Muscle layer of duodenum (tissue), 2 donors: ENCODE results near the gene NUTM2F.
"Not testable (repeated sequence)": the region's sequence is repeated elsewhere in the genome, so short reads cannot be mapped to it uniquely, and the experiment has no call there.

ENCODE experiments used
- H3K27ac ChIP-seq: one replicate; pipeline ENCODE4 v1.7.0; 2013; ENCODE audit warnings: mild to moderate bottlenecking, low read length
- H3K27me3 ChIP-seq: one replicate; pipeline ENCODE4 v1.7.0; 2013; ENCODE audit warnings: low read depth, mild to moderate bottlenecking, control low read depth, low read length
- H3K36me3 ChIP-seq, 2 donors: one replicate each; pipeline ENCODE4 v1.7.0; 2013; ENCODE audit warnings: low read length in 2 of 2, control low read depth in 1 of 2, mild to moderate bottlenecking in 1 of 2; ENCODE audit not compliant: insufficient read depth in 2 of 2, control insufficient read depth in 1 of 2
- H3K4me1 ChIP-seq, 2 donors: one replicate each; pipeline ENCODE4 v1.7.0; 2013; ENCODE audit warnings: low read length in 2 of 2, mild to moderate bottlenecking in 2 of 2, control low read depth in 1 of 2, moderate library complexity in 1 of 2; ENCODE audit not compliant: insufficient read depth in 2 of 2, control insufficient read depth in 1 of 2
- H3K4me3 ChIP-seq, 2 donors: one replicate each; pipeline ENCODE4 v1.7.0; 2013; ENCODE audit warnings: low read length in 2 of 2, low read depth in 1 of 2, mild to moderate bottlenecking in 1 of 2
- H3K9me3 ChIP-seq, 2 donors: one replicate each; pipeline ENCODE4 v1.7.0; 2013; ENCODE audit warnings: low read length in 2 of 2, control low read depth in 1 of 2, mild to moderate bottlenecking in 1 of 2; ENCODE audit not compliant: control insufficient read depth in 1 of 2
- donor health status: healthy.

NUTM2F gene

DNA sequence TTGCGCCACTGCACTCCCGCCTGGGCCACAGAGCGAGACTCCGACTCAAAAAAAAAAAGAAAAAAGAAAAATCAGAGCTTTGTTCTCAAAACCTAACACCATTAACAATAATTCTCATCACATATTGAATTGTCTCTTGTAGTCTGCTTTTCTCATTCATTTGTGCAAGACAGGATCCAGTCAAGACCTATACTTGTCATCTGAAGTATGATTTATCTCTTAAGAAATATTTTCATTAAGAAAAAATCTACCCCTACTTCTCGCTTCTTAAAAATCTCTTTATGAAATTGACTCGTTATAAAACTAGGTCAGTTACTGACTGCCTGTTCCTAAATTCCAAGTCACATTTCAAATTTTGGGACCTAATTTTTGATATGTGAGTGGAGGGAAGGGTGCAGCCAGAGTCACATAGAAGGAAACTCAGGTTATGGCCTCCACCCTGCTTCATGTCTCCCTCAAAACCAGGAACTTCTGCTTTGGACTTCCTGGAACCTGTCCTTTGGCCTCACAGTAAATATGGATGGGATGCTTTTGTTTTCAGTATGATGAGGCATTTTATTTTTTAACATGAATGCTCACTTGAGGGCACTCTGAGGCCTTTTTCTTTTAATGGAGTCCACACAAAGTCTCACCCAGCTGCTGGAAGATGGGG is 50.4 kb downstream of the NUTM2F start:
- Histone ChIP-seq H3K9me3 (peaks cover 0 to 4% of the 10 kb centered on the region in 2 donors), H3K36me3 (peaks cover 9 to 19% of the 10 kb centered on the region in 2 donors), H3K27ac (no peak overlapping the region), H3K4me3 (no peak overlapping the region), H3K4me1 (no peaks in the 10 kb centered on the region), H3K27me3 (no peaks in the 10 kb centered on the region)

GRCh38 chr9:94277029-94277428 is 51.4 kb downstream of the NUTM2F start:
- not testable (repeated sequence) for H3K27ac ChIP-seq, H3K4me1 ChIP-seq, H3K9me3 ChIP-seq, H3K4me3 ChIP-seq, H3K27me3 ChIP-seq
- H3K36me3 ChIP-seq = peaks cover 9 to 19% of the 10 kb centered on the region in 2 donors

- no peak overlapping the region for H3K4me3 ChIP-seq
- H3K36me3 ChIP-seq = no peaks in the 10 kb centered on the region
- H3K9me3 ChIP-seq = no peaks in the 10 kb centered on the region
- no peaks in the 10 kb centered on the region for H3K4me1 ChIP-seq
- no peak overlapping the region for H3K27ac ChIP-seq
- H3K27me3 ChIP-seq = no peaks in the 10 kb centered on the region
These were observed 58.4 kb downstream of the NUTM2F start for GRCh38 chr9:94270009-94270408.

DNA sequence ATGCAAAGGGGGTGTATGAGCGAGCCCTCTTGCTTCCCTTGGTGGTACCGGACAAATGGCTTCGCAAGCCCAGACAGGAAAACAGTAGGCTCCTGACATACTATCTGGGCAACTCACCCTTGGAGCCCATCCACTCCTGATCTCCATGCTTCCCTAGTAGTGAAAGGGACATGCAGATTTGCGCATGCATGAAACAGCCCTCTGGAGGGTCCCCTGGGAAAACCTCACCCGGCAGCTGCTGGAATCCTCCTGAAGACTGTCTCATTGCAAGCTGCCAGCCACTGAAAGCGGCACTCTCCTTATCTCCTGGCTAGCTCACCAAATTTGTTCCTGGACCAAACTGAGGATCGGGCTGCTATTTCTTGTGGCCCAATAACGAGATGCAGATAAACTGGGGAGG is 59.2 kb downstream of the NUTM2F start:
- Histone ChIP-seq H3K4me1 (no peaks in the 10 kb centered on the region), H3K4me3 (no peak overlapping the region), H3K9me3 (no peaks in the 10 kb centered on the region), H3K27me3 (no peaks in the 10 kb centered on the region), H3K27ac (no peak overlapping the region), H3K36me3 (no peaks in the 10 kb centered on the region)
